ENCODE data around the gene TRIM8.

Gene TRIM8

GRCh38 chr10:102647443-102648268, 3.4 kb downstream of the TRIM8 start:
- peak overlapping the region; percentile 79 for H3K4me2 ChIP-seq (ENCODE audit: low read length)
- peaks cover 45% of the 10 kb centered on the region for H3K4me1 ChIP-seq (ENCODE audit: control insufficient read depth, insufficient read depth, low read length)
- H3K36me3 ChIP-seq (ENCODE audit: insufficient read depth, low read length) = peaks cover 21% of the 10 kb centered on the region
- H3K9me3 ChIP-seq (replicated peaks; ENCODE audit: low read length) = no peaks in the 10 kb centered on the region
- no peaks in the 10 kb centered on the region for H3K27me3 ChIP-seq (ENCODE audit: control insufficient read depth, insufficient read depth, low read length)
- peak overlapping the region; percentile 88 for H3K4me3 ChIP-seq (ENCODE audit: low read length)
- peak overlapping the region; percentile 92 for H3K9ac ChIP-seq (ENCODE audit: low read depth, low read length)

- peaks cover 45% of the 10 kb centered on the region for H3K4me1 ChIP-seq (ENCODE audit: control insufficient read depth, insufficient read depth, low read length)
These were observed 4.1 kb downstream of the TRIM8 start for GRCh38 chr10:102648269-102648888.

GRCh38 chr10:102648889-102649796, 4.9 kb downstream of the TRIM8 start:
- H3K9ac ChIP-seq (ENCODE audit: low read depth, low read length) = peak overlapping the region; percentile 33
- H3K36me3 ChIP-seq (ENCODE audit: insufficient read depth, low read length) = peaks cover 34% of the 10 kb centered on the region
- H3K27me3 ChIP-seq (ENCODE audit: control insufficient read depth, insufficient read depth, low read length) = no peaks in the 10 kb centered on the region
- H3K4me3 ChIP-seq (ENCODE audit: low read length) = peak overlapping the region; percentile 88
- H3K4me2 ChIP-seq (ENCODE audit: low read length) = peak overlapping the region; percentile 79
- H3K4me1 ChIP-seq (ENCODE audit: control insufficient read depth, insufficient read depth, low read length) = peaks cover 45% of the 10 kb centered on the region
- H3K9me3 ChIP-seq (replicated peaks; ENCODE audit: low read length) = no peaks in the 10 kb centered on the region

More at GRCh38 chr10:102648269-102648888, 4.1 kb downstream of the TRIM8 start:
- H3K4me3 ChIP-seq (ENCODE audit: low read length) = peak overlapping the region; percentile 88
- peak overlapping the region; percentile 92 for H3K9ac ChIP-seq (ENCODE audit: low read depth, low read length)
- no peaks in the 10 kb centered on the region for H3K27me3 ChIP-seq (ENCODE audit: control insufficient read depth, insufficient read depth, low read length)
- peak overlapping the region; percentile 79 for H3K4me2 ChIP-seq (ENCODE audit: low read length)
- H3K9me3 ChIP-seq (replicated peaks; ENCODE audit: low read length) = no peaks in the 10 kb centered on the region
- peaks cover 28% of the 10 kb centered on the region for H3K36me3 ChIP-seq (ENCODE audit: insufficient read depth, low read length)

GRCh38 chr10:102649797-102650654, 5.7 kb downstream of the TRIM8 start:
- Histone ChIP-seq H3K4me3 (ENCODE audit: low read length) (peak overlapping the region; percentile 88), H3K9me3 (replicated peaks; ENCODE audit: low read length) (no peaks in the 10 kb centered on the region), H3K9ac (ENCODE audit: low read depth, low read length) (peak overlapping the region; percentile 33), H3K36me3 (ENCODE audit: insufficient read depth, low read length) (peaks cover 37% of the 10 kb centered on the region), H3K27me3 (ENCODE audit: control insufficient read depth, insufficient read depth, low read length) (no peaks in the 10 kb centered on the region), H3K4me1 (ENCODE audit: control insufficient read depth, insufficient read depth, low read length) (peaks cover 45% of the 10 kb centered on the region), H3K4me2 (ENCODE audit: low read length) (peak overlapping the region; percentile 79)

- peaks cover 42% of the 10 kb centered on the region for H3K36me3 ChIP-seq (ENCODE audit: insufficient read depth, low read length)
- H3K9ac ChIP-seq (ENCODE audit: low read depth, low read length) = no peak overlapping the region
- no peaks in the 10 kb centered on the region for H3K27me3 ChIP-seq (ENCODE audit: control insufficient read depth, insufficient read depth, low read length)
- H3K4me2 ChIP-seq (ENCODE audit: low read length) = peak overlapping the region; percentile 34
- H3K4me3 ChIP-seq (ENCODE audit: low read length) = no peak overlapping the region
- H3K9me3 ChIP-seq (replicated peaks; ENCODE audit: low read length) = no peaks in the 10 kb centered on the region
- H3K4me1 ChIP-seq (ENCODE audit: control insufficient read depth, insufficient read depth, low read length) = peaks cover 45% of the 10 kb centered on the region
These were observed 6.6 kb downstream of the TRIM8 start for GRCh38 chr10:102650655-102651454.

GRCh38 chr10:102651455-102652169, 7.3 kb downstream of the TRIM8 start:
- Histone ChIP-seq H3K4me2 (ENCODE audit: low read length) (no peak overlapping the region), H3K27me3 (ENCODE audit: control insufficient read depth, insufficient read depth, low read length) (no peaks in the 10 kb centered on the region), H3K4me1 (ENCODE audit: control insufficient read depth, insufficient read depth, low read length) (peaks cover 44% of the 10 kb centered on the region), H3K36me3 (ENCODE audit: insufficient read depth, low read length) (peaks cover 49% of the 10 kb centered on the region), H3K9me3 (replicated peaks; ENCODE audit: low read length) (no peaks in the 10 kb centered on the region), H3K4me3 (ENCODE audit: low read length) (no peak overlapping the region), H3K9ac (ENCODE audit: low read depth, low read length) (no peak overlapping the region)

- no peaks in the 10 kb centered on the region for H3K27me3 ChIP-seq (ENCODE audit: control insufficient read depth, insufficient read depth, low read length)
- H3K9me3 ChIP-seq (replicated peaks; ENCODE audit: low read length) = no peaks in the 10 kb centered on the region
- H3K9ac ChIP-seq (ENCODE audit: low read depth, low read length) = no peak overlapping the region
- H3K4me2 ChIP-seq (ENCODE audit: low read length) = no peak overlapping the region
- H3K4me1 ChIP-seq (ENCODE audit: control insufficient read depth, insufficient read depth, low read length) = peaks cover 36% of the 10 kb centered on the region
- H3K36me3 ChIP-seq (ENCODE audit: insufficient read depth, low read length) = peaks cover 56% of the 10 kb centered on the region
- no peak overlapping the region for H3K4me3 ChIP-seq (ENCODE audit: low read length)
These were observed 8.1 kb downstream of the TRIM8 start for GRCh38 chr10:102652170-102652916.

GRCh38 chr10:102653060-102653459, 8.8 kb downstream of the TRIM8 start:
- H3K9ac ChIP-seq (ENCODE audit: low read depth, low read length) = no peak overlapping the region
- H3K4me1 ChIP-seq (ENCODE audit: control insufficient read depth, insufficient read depth, low read length) = peaks cover 33% of the 10 kb centered on the region
- no peak overlapping the region for H3K4me2 ChIP-seq (ENCODE audit: low read length)
- H3K4me3 ChIP-seq (ENCODE audit: low read length) = no peak overlapping the region
- H3K9me3 ChIP-seq (replicated peaks; ENCODE audit: low read length) = no peaks in the 10 kb centered on the region
- peaks cover 56% of the 10 kb centered on the region for H3K36me3 ChIP-seq (ENCODE audit: insufficient read depth, low read length)
- H3K27me3 ChIP-seq (ENCODE audit: control insufficient read depth, insufficient read depth, low read length) = no peaks in the 10 kb centered on the region

- Histone ChIP-seq H3K4me2 (ENCODE audit: low read length) (no peak overlapping the region), H3K27me3 (ENCODE audit: control insufficient read depth, insufficient read depth, low read length) (no peaks in the 10 kb centered on the region), H3K9ac (ENCODE audit: low read depth, low read length) (no peak overlapping the region), H3K4me1 (ENCODE audit: control insufficient read depth, insufficient read depth, low read length) (peaks cover 21% of the 10 kb centered on the region), H3K36me3 (ENCODE audit: insufficient read depth, low read length) (peaks cover 61% of the 10 kb centered on the region), H3K4me3 (ENCODE audit: low read length) (no peak overlapping the region), H3K9me3 (replicated peaks; ENCODE audit: low read length) (no peaks in the 10 kb centered on the region)
These were observed 10.3 kb downstream of the TRIM8 start for GRCh38 chr10:102654566-102654965.
